Fibroblast of skin of back (primary cell): ENCODE measurements around the gene FRMD1.

Experiments
- DNase-seq: peaks from one replicate; pipeline ENCODE4 v3.0.0-alpha.2; 2013

Gene FRMD1

DNA sequence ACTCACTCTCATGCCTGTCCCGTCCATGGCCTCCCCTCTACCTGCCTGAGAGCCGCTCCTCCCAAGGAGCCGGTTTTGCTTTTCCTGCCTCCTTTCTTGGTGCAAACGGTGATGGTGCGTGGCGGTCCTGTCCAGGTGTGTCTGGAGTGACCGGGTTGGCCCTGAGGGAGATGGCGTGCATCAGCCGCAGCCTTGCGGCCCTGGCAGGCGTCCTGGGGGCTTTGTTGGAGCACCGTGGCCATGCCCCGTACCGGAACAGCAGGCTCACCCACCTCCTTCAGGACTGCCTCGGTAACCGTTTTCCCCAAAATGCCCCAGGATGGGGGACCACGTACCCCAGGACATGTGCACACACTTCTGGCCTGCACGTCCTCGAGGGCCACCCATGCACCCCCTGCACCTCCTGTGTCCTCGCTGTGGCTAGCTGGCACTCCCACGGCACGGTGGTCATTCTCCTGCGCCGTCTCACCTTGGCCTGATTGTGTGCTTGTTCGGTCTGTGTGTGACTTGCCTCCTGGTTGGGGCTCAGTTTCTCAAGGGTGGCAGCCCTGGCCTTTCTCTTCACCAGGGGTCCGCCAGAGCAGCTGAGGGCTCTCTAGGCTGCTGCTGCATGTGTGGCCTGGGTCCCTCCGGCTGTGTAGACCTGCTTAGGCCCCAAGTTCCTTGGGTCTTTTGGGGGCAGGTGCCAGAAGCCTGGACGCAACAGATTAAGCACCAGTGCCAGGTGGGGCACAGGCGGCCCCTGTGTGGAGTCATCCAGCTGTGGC, 36.4 kb downstream of the FRMD1 start:
- DNase-seq, result no peak

DNA sequence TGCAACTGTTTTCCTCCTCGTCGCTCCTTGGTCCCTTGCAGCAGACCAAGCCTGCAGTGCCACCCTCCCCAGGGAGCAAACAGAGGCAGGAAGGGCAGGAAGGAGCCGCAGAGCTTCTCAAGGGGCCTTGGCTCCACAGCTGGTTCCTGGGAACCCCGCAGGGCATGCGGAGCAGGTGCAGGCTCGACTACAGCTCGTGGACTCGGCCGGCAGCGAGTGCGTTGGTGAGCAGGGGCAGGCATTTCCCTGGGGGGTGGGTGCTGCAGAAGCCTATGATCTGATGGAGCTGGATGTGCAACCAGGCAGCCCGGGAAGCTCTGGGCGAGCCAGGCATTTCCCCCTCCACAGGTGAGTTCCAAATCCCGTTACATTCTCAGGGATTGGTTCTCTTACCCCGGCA, 37.1 kb downstream of the FRMD1 start:
- no peak for DNase-seq

DNA sequence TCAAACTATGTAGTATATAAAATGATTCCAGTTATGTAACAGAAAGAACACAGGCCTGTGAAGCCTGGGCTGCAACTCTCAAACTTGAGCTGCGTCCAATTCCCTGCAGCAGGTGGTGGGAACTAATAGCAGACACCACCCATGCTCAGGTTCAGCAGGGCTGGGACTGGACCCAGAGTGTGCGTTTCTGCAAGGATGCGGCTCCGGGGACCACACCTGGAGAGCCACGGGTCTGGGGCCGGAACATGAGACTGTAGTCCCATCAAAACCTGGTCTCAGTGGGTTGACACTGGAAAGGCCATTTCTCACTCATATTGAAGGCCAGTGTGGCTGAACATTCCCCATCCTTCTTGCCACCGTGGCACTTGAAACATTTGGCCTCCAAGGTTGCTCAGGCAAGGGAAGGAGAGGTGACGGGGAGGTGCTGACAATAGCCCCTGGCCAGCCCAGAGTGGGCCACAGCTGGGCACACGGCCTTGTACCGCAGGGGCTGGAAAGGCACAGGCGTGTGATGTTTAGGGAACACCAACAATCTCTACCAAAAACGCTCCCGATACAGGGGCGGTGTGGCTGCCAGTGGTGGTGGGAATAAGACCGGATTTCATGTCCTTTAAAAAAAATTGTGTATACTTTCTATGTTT, 38.0 kb downstream of the FRMD1 start:
- no peak for DNase-seq

DNA sequence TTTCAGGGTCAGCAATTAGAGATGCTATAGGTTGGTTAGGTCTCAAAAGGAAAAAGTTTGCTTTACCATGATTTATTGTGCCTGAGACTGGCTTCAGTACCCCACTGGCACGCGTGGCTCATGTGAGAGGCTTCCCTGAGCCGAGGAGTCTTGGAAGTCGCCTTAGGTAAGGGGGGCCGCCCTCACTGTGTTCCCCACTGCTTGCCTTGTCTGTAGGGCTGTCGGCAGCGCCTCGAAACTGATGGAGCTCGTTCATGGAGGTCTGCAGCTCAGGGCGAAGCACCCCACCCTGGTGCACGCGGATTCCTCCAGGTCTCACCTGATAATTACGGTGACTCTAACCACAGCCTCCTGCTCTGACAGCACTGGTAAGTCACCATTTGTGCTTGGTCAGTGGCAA, 39.2 kb downstream of the FRMD1 start:
- DNase-seq, result no peak

DNA sequence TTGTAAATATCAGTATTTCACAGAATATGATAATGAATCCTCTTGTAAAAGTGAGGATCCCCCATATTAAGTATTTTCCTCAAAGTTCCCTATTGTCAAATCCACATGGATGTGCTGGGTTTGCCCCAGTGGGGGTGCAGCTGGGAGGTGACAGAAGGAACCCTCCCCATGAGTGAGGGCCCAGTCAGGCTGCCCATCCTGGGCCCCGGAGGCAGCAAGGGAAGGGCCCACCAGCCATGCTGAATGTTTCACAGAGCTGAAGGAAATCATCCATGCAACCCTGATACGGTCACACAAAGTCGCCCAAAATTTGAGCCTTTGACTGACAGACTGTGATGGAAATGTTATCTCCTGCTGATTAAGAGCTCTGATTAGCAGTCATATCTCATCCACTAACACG, 39.7 kb downstream of the FRMD1 start:
- DNase-seq, result no peak

DNA sequence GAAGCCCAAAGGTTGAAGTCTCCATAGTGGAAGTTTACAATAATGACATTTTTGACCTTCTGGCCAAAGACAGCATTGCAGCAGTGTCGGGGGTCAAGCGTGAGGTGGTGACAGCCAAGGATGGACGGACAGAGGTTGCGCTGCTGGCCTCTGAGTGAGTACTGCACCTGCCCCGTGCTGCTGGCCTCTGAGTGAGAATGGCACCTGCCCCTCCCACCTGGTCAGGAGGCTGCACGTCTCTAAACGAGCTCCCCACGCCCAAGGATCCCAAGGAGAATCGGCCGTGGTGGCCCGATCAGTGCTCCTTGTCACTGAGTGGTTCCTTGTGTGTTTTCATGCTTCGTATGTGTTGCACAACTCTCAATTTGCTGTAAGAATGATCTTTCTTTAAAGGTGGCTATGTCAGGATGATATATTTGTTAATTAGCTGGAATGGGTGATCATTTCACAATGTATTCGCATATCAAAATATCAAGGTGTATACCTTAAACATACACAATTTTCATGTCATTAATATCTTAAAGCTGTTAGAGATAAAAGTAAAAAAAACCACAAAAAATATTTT, 40.4 kb downstream of the FRMD1 start:
- DNase-seq, result no peak

DNA sequence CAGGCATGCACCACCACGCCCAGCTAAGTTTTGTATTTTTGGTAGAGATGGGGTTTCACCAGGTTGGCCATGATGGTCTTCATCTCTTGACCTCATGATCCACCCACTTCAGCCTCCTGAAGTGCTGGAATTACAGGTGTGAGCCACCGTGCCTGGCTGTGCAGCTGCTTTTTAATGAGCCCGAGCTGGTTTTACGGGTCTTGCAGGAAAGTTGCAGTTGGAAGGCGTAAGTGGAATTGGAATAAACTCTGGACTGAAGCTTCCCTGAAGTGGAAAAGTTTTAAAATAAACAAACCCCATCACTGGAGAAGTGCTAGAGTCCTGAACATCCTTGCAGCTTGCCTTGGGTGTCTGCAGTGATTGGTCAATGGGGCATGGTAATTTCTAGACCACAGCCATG, 41.2 kb downstream of the FRMD1 start:
- no peak for DNase-seq

DNA sequence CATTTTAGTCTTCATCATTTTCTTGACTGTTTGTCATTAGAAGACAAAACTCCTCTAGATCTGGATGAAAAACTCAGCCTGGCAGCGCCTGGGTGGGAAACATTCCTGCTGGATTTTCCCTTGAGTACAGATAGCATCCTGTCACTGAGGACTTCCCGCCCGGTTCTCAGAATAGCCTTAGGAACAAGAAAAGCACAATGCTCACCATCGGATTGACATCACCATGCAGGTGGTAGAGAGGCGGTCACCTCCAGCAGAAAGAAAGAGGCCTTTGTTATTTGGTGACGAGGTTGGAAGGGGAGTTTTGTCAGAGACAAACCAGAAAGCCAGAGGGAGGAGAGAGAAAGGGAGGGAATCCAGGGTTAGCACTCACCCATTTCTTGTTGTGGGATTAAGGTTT, 41.8 kb downstream of the FRMD1 start:
- DNase-seq, result no peak

DNA sequence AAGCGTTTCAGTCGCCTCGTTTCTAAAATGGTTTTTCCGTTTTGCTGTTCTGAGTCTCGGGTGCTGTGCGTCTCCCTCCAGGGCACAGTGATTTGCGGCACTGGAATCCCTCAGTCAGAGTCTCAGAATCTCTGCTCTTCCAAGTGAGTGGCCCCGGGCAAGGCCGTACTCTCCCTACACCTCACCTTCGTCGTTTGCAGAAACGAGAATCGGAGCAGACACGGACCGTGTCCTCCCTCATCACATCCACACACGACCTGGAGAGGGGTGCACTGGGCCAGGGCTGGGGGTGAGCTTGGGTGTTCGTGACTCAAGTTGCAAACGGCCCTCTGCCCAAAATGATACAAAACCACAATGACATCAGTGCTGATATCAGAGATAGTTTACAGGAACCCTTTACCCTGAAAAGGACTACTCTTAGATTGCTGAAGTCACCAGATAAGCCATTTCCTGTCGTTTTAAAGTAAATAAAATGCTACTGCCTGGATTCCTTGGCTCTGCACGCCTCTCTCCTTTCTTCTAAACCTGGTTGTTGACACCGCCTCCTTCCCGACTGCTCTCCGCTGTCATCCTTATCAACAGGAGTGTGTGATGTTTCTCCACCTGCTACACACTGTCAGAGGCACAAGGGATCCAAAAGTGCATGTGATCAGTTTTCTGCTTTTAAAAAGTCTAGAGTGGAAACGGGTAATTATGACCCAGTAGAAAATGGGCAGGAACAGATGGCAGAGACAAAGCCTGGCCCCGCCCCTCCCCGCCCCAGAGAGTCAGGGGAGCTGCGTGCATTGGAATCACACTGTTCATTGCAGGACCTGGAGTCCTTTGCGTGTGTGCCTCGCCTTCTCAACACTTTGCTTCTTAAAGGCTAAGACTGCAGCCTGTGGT, 43.1 kb downstream of the FRMD1 start:
- peak; percentile 34 for DNase-seq

DNA sequence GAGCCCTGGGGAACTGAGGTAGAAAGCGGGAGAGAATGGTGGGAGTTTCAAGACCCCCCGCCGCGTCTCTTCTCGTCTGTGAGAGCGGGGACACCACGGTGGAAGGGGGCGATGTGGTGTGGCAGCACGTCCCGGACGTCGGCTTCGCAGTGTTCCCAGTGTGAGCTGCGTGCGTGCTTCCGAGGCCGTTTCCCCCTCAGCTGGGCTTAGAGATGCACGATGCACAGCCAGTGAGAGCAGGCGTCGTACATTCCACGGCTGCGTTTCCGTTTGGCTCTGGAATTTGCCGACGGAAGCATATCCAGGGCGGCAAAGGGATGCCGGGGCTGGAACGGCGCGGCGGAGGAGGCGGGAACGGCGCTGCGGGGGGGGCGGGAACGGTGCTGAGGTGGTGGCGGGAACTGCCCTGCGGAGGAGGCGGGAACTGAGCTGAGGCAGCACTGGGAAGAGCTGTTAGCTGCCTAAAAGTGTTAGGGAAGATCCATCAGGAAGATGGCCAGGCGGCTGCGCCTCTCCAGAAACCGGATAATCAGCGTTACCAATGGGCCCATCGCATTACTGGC, 43.8 kb downstream of the FRMD1 start:
- DNase-seq, result peak; percentile 75

DNA sequence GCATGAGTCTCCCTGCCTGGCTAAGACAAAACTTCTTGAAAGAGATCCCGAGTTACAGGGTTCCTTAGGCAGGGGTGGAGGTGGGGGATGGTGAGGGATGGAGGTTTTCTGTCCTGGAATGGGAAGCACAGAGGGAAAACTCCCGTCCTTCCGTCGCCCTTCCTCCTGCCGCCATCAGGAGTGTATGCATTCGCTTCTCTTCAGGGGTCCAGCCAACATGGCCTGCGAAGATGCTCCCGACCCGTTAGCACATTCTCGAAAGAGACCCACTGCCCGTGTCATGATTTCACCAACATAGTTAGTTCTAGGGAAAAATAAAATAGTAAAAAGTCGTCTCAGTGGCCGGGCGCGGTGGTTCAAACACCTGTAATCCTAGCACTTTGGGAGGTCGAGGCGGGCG, 44.5 kb downstream of the FRMD1 start:
- DNase-seq, result no peak

DNA sequence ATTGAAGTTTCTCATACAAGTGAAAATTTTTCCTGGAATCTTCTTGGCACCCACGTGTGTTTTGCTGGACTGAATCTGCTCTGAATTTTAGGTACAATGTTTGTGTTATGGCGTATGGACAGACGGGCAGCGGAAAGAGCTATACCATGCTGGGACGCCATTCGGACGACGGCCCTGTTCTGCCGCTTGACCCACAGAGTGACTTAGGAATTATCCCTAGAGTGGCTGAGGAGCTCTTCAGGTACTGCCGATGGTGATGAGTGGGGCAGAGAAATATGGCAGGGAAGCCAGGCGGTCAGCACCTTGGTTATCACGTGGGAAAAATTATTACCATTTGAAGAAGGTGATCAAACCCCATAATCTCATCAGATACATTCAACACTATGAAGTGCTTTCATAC, 45.2 kb downstream of the FRMD1 start:
- DNase-seq, result no peak

DNA sequence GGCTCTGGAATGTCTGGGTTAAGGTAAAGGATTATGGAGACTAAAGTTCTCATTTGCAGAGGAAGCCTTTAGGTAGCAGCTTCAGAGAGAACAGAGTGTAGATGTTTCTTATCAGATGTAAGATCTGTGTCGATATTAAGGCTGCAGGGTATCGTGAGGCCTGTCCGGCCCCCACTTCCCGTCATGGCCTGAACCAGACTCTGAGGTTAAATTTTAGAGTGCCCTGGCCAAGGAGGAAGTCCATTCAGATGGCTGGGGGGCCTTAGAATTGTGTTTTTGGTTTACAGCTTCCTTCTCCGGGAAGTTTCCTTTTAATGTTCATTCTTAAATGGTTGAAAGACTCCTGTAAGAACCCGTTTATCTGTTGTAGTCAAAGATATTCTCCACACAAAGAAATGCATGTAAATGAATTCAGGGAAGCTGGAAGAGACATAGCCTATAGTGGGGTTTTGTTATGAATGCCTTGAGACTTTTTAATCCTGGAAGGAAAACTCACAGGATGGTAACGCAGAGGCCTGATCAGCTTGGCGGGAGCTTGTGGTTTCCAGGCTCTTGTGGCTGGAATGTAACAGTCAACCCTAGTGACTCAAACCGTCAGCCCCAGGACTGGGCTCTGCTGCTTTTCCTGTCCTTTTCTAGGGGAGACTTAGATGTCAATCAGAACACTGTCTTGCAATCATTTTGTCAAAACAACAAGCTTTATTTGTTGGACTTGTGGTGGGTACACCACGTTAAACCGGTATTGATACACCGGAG, 46.8 kb downstream of the FRMD1 start:
- DNase-seq, result peak; percentile 85

DNA sequence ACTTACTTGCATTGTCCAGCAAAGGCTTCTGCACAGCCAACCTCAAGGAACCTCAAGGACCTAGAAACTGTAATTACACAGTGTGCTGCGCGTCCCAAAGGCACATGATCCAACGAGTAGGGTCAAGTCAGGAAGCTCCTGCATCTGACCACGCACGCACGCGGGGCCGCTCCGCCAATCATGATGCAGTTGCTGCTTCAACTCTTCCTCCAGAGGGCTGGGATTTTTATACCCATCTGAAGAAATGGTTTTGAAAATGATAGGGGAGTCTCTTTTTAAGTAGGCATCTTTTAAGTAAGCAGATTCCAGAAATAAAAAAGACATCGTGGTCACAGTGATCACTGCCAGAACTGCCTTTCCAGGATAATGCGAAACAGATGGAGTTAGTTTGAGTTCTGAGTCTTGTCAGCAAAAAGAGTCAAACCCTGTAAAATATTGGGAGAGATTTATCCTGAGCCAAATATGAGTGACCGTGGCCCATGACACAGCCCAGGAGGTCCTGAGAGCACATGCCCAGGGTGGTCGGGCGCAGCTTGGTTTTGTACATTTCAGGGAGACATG, 47.5 kb downstream of the FRMD1 start:
- peak; percentile 49 for DNase-seq

DNA sequence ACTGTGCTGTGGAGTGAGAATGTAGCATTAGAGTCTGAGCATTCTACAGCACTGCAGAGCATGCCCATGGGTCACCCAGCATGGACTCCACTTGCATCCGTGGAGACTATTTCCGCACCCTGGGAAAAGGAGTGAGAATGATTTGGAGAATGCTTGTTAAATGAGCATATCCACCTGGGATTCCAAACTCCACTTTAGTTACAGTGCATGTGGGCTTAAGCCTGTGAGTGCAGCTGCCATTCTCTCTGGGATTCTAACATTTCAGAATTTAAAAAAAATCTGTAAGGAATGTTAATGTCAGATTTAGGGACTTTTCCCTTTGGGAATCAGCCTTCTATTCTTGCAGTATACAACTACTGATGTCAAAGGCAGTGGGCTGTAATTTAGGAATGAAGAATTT, 48.1 kb downstream of the FRMD1 start:
- DNase-seq, result no peak

DNA sequence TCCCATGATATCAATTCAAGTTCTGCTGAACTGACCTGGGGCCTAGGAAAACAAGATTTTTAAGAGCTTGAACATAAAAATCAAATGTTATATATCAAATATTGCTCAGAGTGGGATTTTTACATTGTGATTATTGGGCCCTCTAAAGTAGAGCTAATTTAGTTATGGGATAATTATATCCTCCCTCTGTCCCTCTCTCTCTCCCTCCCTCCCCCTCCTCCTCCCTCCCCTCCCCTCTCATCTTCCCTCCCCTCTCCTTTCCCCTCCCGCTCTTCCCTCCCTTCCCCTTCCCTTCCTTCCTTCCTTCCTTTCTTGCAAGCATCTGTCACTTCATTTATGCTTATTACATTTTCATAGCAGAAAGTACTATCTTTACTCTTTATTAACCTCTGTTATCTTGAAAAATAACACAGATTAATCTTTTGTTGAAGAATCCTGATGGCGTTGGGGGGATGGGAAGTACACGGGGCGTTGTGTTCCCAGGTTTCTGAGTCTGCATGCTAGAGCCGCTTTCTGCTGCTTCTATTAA, 48.7 kb downstream of the FRMD1 start:
- no peak for DNase-seq

DNA sequence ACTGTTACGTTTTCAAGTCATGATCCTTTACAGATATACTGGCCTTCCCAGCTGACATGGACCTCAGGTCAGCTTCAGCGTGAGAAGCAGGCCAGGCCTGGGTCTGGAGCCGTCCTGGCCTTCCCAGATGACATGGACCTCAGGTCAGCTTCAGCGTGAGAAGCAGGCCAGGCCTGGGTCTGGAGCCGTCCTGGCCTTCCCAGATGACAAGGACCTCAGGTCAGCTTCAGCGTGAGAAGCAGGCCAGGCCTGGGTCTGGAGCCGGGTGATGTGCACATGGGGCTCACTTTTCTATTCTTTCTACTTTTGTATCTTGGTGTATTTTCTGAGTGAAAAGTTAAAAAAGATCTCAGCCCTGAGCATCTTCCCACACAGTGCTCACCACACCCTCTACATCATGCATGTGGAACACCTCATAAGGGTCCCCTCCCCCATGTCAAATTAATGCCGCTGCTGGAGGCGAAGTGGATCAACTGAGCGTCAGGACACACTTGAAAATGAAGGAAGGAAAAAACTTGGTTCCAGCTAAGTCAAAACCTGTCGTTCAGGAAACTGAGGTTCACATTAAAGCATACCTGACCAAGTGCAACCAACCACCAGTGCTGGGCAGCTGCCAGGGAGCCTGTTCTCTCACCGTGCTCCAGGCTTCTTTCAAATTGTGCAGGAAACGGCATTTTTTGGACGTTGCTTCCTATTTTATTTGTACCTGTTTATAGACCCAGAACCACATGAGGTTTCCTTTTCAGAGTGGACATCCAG, 49.4 kb downstream of the FRMD1 start:
- DNase-seq, result no peak

DNA sequence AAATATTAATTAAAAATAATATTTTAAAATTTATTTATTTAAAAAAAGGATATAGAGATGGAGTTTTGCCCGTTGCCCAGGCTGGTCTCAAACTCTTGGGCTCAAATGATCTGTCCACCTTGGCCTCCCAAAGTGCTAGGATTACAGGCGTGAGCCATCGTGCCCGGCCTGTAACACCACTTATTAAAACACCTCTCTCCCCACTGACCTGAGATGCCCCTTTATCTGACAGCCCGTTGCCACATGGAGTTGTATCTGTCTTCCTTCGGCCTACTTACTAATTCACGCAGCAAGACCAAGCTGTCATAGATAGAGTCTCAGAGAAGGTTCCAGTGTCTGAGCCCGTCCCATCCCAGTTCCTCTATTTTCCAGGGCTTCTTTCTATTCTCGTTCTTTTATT, 50.8 kb downstream of the FRMD1 start:
- DNase-seq, result no peak

DNA sequence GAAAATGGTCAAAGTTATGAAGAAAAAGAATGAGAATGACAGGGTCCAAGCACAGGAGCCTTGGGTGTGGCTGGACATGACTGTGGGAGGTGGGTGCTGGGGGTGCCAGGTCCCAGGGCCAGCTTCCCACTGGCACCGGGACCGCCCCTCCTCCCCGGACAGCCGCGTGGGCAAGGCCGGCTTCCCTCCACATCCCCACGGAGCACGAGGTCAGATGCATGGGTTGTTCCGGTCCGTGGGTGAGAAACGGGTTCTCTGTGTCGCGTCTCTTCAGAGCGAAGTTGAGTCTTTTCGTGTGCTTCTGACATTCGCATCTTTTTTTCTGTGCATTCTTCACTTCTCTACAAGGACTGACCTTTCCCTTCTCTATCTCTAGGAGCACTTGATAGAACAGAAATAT, 51.5 kb downstream of the FRMD1 start:
- DNase-seq, result no peak

DNA sequence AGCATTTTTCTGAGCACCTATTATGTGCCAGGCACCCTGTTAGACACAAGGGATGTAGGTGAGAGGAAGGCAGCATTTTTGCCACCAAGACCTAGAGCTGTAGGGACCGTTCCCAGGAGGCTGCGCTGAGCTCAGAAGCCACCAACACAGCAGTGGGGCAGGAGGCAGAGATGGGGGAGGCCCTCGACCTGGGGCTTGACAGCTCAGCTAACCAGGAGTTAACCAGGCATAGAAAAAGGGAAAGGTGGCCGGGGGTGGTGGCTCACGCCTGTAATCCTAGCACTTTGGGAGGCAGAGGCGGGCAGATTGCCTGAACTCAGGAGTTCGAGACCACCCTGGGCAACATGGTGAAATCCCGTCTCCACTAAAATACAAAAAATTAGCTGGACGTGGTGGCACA, 52.1 kb downstream of the FRMD1 start:
- DNase-seq, result no peak
